DMS153 (cell line): ENCODE data around the gene ADPGK.
"Not testable (repeated sequence)": the region's sequence is repeated elsewhere in the genome, so short reads cannot be mapped to it uniquely, and the experiment has no call there.

Source experiments
- DNase-seq: peaks from one replicate; lab custom pipeline; 2025; lab: John Stamatoyannopoulos, UW

The ADPGK gene

GRCh38 chr15:72749700-72750099 lies 33.9 kb downstream of the ADPGK start:
- no peak for DNase-seq

GRCh38 chr15:72740219-72740618 lies 43.3 kb downstream of the ADPGK start:
- DNase-seq = no peak

DNA sequence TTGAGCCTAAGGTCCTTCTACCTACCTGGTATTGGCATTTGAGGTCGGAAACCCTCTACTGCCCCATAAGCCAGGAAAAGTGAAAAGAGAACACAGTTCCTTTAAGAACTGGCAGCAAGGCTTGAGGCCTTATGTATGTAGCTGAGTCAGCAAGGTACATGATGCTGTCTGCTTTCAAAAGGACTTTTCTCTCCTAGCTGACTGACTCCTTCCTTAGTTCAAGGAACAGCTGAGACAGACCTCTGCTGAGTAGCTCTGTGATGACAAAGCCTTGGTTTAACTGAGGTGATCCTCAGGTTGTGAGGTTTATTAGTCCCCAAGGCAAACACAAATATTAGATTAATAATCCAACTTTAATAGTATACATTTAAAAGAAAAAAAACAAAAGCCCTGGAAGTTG lies 45.8 kb downstream of the ADPGK start:
- DNase-seq = no peak

DNA sequence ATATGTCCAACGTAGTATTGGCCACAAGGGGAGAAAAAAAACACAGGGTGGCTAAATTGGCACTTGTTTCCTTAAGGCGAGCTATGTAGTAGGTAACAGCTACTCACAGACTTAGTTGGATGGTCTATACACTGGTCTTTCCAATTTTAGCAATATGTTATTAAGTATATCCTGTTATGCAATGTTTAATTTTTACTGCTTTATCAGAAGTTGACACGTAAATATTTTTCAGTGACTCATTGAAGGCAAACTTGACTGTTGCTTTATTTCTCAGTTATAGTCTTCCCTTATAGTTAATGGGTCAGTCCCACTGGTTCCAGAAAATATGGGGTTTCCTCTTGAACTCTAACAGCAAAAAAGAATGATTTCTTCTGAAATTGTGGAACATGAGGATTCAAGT lies 46.5 kb downstream of the ADPGK start:
- DNase-seq = no peak

- no peak for DNase-seq
These were observed 48.4 kb downstream of the ADPGK start for GRCh38 chr15:72735111-72735510.

GRCh38 chr15:72733941-72734738 lies 49.4 kb downstream of the ADPGK start:
- DNase-seq = no peak

- no peak for DNase-seq
These were observed 51.0 kb downstream of the ADPGK start for GRCh38 chr15:72732516-72732915.

DNA sequence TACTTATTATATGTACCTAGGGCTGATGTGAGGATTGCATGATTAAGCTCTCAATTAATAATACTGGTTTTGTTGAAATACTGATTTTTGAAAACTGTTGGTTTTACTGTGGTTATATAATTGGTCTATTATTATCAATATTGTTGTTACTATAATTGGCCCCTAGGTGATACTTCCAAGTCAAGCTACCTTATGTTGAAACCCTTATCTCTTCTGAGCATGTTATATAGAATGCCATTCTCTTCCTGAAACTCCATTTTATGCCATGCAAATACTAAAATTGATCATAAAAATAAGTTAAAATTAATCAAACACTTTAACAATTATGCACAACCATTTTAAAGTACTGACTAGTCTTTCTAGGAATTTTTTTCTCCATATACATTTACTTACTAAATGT lies 51.5 kb downstream of the ADPGK start:
- no peak for DNase-seq

DNA sequence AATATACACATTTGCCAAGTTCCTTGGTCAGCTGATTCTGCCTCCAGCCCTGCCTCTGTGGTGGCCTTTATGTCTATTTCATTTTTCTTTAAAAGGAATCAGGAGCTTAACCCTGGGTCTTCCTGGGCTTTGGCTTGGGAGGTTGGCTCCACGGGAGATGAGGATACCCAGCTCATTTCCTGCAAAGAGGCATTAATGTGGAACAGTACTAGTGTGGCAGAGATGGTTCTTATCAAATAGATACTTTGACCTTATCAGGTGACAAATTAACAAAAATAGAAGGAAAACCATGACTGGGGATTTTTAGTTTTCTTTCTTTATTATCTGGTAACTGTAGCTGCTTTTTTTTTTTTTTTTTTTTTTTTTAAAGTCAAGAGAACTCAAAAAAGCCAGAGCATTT lies 54.7 kb downstream of the ADPGK start:
- DNase-seq = no peak

- not testable (repeated sequence) for DNase-seq
These were observed 55.3 kb downstream of the ADPGK start for GRCh38 chr15:72728249-72728648.

DNA sequence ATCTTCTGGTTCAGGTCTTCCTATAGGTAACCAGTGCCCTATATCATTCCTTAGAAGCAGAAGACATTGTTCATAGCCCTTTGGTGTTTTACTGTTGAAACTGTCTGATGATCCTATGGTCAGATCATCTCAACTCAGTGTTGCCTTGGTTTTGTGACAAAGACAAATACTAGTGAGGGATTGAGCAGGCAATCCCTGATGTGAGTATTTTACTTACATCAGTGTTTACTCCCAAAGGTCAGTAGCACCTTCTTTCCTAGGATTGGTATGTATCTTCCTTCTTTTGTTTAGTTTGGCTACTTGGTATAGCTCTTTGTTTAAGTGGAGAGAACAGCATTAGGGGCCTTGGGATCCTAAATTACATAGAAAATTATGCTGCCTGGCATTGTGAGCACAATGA lies 56.4 kb downstream of the ADPGK start:
- no peak for DNase-seq

GRCh38 chr15:72725851-72726250 lies 57.7 kb downstream of the ADPGK start:
- DNase-seq = not testable (repeated sequence)

- no peak for DNase-seq
These were observed 58.1 kb downstream of the ADPGK start for GRCh38 chr15:72725446-72725845.

DNA sequence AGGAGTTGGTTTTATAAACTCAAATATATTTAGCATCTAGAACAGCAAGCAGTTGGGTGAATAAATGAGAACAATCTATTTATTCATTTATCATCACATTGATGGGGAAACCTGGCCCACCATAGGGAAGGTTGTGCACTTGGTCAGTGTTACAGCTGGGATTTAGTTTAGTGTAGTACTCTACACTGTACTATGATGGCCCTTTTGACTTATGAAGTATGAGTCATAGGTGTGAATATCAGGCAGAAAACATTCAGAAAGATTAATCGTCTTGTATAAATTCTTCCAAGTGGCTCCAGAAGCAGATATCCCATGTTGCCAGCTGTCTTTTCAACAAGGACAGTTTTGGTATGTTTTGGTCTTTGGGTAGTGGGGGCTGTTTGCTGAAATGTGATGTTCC lies 59.5 kb downstream of the ADPGK start:
- DNase-seq = no peak

GRCh38 chr15:72722071-72722696 lies 61.4 kb downstream of the ADPGK start:
- DNase-seq = no peak

DNA sequence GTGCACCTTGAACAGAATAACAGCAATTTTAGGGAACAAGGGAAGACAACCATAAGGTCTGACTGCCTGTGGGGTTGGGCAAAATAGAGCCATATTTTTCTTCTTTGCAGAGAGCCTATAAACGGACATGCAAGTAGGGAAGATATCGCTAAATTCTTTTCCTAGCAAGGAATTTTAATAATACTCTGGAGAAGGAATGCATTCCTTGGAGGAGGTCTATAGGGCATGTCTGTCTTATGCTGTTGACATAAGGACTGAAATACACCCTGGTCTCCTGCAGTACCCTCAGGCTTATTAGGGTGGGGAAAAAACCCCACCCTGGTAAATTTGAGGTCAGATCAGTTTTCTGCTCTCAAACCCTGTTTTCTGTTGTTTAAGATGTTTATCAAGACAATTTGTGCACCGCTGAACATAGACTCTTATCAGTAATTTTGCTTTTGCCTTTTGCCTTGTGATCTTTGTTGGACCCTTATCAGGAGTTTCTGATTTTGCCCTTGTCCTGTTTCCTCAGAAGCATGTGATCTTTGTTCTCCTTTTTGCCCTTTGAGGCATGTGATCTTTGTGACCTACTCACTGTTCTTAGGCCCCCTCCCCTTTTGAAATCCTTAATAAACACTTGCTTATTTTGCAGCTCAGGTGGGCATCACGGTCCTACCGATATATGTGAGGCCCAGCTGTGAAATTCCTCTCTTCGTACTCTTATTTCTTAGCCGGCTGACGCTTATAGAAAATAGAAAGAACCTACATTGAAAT lies 74.8 kb downstream of the ADPGK start:
- not testable (repeated sequence) for DNase-seq

GRCh38 chr15:72706266-72706665 lies 77.3 kb downstream of the ADPGK start:
- no peak for DNase-seq
